ENCODE data around the gene MYLK2.

The MYLK2 gene

GRCh38 chr20:31819083-31819784 is at the start of gene MYLK2:
TSS of gene MYLK2 (plus strand) at chr20:31819356. CDS start at chr20:31819581, 225 bp downstream.
- H3K4me1 ChIP-seq (ENCODE audit: control insufficient read depth, insufficient read depth, low read length), result no peaks in the 10 kb centered on the region; the same call in 1 of the 2 replicates
- H3K27me3 ChIP-seq (ENCODE audit: control insufficient read depth, insufficient read depth, low read length), result no peaks in the 10 kb centered on the region
- H3K4me3 ChIP-seq (ENCODE audit: low read length), result no peak within 1 kb of the TSS
- no CpG with 5 or more reads among the region's 16 CpGs for WGBS (ENCODE audit: insufficient coverage, insufficient read length)
- H3K9me3 ChIP-seq (ENCODE audit: control insufficient read depth, insufficient read depth, low read length), result no peaks in the 10 kb centered on the region
- no peak for DNase-seq (ENCODE audit: low read depth, low spot score)
- H3K36me3 ChIP-seq (ENCODE audit: control insufficient read depth, insufficient read depth, low read length), result no peaks in the 10 kb centered on the region
- H3K27ac ChIP-seq (ENCODE audit: low read length), result no peak within 1 kb of the TSS

GRCh38 chr20:31769681-31770080 is 49.5 kb upstream of the MYLK2 start:
- no CpG with 5 or more reads among the region's 5 CpGs for WGBS (ENCODE audit: insufficient coverage, insufficient read length)
- Histone ChIP-seq H3K9me3 (ENCODE audit: control insufficient read depth, insufficient read depth, low read length) (no peaks in the 10 kb centered on the region), H3K36me3 (ENCODE audit: control insufficient read depth, insufficient read depth, low read length) (peaks cover 12% of the 10 kb centered on the region; the same call in 1 of the 2 replicates), H3K27ac (ENCODE audit: low read length) (no peak overlapping the region), H3K4me1 (ENCODE audit: control insufficient read depth, insufficient read depth, low read length) (no peaks in the 10 kb centered on the region), H3K27me3 (ENCODE audit: control insufficient read depth, insufficient read depth, low read length) (no peaks in the 10 kb centered on the region), H3K4me3 (ENCODE audit: low read length) (no peak overlapping the region)
- no peak for DNase-seq (ENCODE audit: low read depth, low spot score)

GRCh38 chr20:31770243-31770642 is 48.9 kb upstream of the MYLK2 start:
- H3K9me3 ChIP-seq (ENCODE audit: control insufficient read depth, insufficient read depth, low read length), result no peaks in the 10 kb centered on the region
- peaks cover 10% of the 10 kb centered on the region; the same call in 1 of the 2 replicates for H3K36me3 ChIP-seq (ENCODE audit: control insufficient read depth, insufficient read depth, low read length)
- WGBS (ENCODE audit: insufficient coverage, insufficient read length), result no CpG with 5 or more reads among the region's 1 CpG

GRCh38 chr20:31774408-31774807 is 44.7 kb upstream of the MYLK2 start:
- no peak for DNase-seq (ENCODE audit: low read depth, low spot score)
- Histone ChIP-seq H3K27me3 (ENCODE audit: control insufficient read depth, insufficient read depth, low read length) (no peaks in the 10 kb centered on the region), H3K4me1 (ENCODE audit: control insufficient read depth, insufficient read depth, low read length) (no peaks in the 10 kb centered on the region), H3K27ac (ENCODE audit: low read length) (no peak overlapping the region), H3K36me3 (ENCODE audit: control insufficient read depth, insufficient read depth, low read length) (peaks cover 11% of the 10 kb centered on the region), H3K9me3 (ENCODE audit: control insufficient read depth, insufficient read depth, low read length) (no peaks in the 10 kb centered on the region), H3K4me3 (ENCODE audit: low read length) (no peak overlapping the region)
- WGBS (ENCODE audit: insufficient coverage, insufficient read length), result no CpG with 5 or more reads among the region's 1 CpG

More at GRCh38 chr20:31770243-31770642, 48.9 kb upstream of the MYLK2 start:
- Histone ChIP-seq H3K27me3 (ENCODE audit: control insufficient read depth, insufficient read depth, low read length) (no peaks in the 10 kb centered on the region), H3K4me1 (ENCODE audit: control insufficient read depth, insufficient read depth, low read length) (no peaks in the 10 kb centered on the region), H3K27ac (ENCODE audit: low read length) (no peak overlapping the region), H3K4me3 (ENCODE audit: low read length) (no peak overlapping the region)
- DNase-seq (ENCODE audit: low read depth, low spot score), result no peak

- H3K4me1 ChIP-seq (ENCODE audit: control insufficient read depth, insufficient read depth, low read length), result no peaks in the 10 kb centered on the region
- no peak for DNase-seq (ENCODE audit: low read depth, low spot score)
- H3K4me3 ChIP-seq (ENCODE audit: low read length), result no peak overlapping the region
- H3K36me3 ChIP-seq (ENCODE audit: control insufficient read depth, insufficient read depth, low read length), result peaks cover 10% of the 10 kb centered on the region
- no peak overlapping the region for H3K27ac ChIP-seq (ENCODE audit: low read length)
- no peaks in the 10 kb centered on the region for H3K9me3 ChIP-seq (ENCODE audit: control insufficient read depth, insufficient read depth, low read length)
- WGBS (ENCODE audit: insufficient coverage, insufficient read length), result no CpG with 5 or more reads among the region's 2 CpGs
- no peaks in the 10 kb centered on the region for H3K27me3 ChIP-seq (ENCODE audit: control insufficient read depth, insufficient read depth, low read length)
These were observed 38.3 kb upstream of the MYLK2 start for GRCh38 chr20:31780839-31781238.

GRCh38 chr20:31781945-31782344 is 37.2 kb upstream of the MYLK2 start:
- Histone ChIP-seq H3K27me3 (ENCODE audit: control insufficient read depth, insufficient read depth, low read length) (no peaks in the 10 kb centered on the region), H3K36me3 (ENCODE audit: control insufficient read depth, insufficient read depth, low read length) (peaks cover 9% of the 10 kb centered on the region; the same call in 1 of the 2 replicates), H3K4me1 (ENCODE audit: control insufficient read depth, insufficient read depth, low read length) (no peaks in the 10 kb centered on the region), H3K27ac (ENCODE audit: low read length) (no peak overlapping the region), H3K4me3 (ENCODE audit: low read length) (no peak overlapping the region), H3K9me3 (ENCODE audit: control insufficient read depth, insufficient read depth, low read length) (no peaks in the 10 kb centered on the region)
- no CpG with 5 or more reads among the region's 4 CpGs for WGBS (ENCODE audit: insufficient coverage, insufficient read length)
- DNase-seq (ENCODE audit: low read depth, low spot score), result no peak

GRCh38 chr20:31784354-31785044 is 34.7 kb upstream of the MYLK2 start:
- no peak for DNase-seq (ENCODE audit: low read depth, low spot score)
- Histone ChIP-seq H3K36me3 (ENCODE audit: control insufficient read depth, insufficient read depth, low read length) (peaks cover 15% of the 10 kb centered on the region; the same call in 1 of the 2 replicates), H3K27me3 (ENCODE audit: control insufficient read depth, insufficient read depth, low read length) (no peaks in the 10 kb centered on the region), H3K4me1 (ENCODE audit: control insufficient read depth, insufficient read depth, low read length) (0 out of 2 replicates have a peak, but pooled peaks cover 1% of the 10 kb centered on the region), H3K27ac (ENCODE audit: low read length) (no peak overlapping the region), H3K9me3 (ENCODE audit: control insufficient read depth, insufficient read depth, low read length) (no peaks in the 10 kb centered on the region), H3K4me3 (ENCODE audit: low read length) (no peak overlapping the region)
- no CpG with 5 or more reads among the region's 7 CpGs for WGBS (ENCODE audit: insufficient coverage, insufficient read length)

- no CpG with 5 or more reads among the region's 3 CpGs for WGBS (ENCODE audit: insufficient coverage, insufficient read length)
- Histone ChIP-seq H3K4me3 (ENCODE audit: low read length) (no peak overlapping the region), H3K36me3 (ENCODE audit: control insufficient read depth, insufficient read depth, low read length) (peaks cover 13% of the 10 kb centered on the region; the same call in 1 of the 2 replicates), H3K9me3 (ENCODE audit: control insufficient read depth, insufficient read depth, low read length) (no peaks in the 10 kb centered on the region), H3K27ac (ENCODE audit: low read length) (no peak overlapping the region), H3K4me1 (ENCODE audit: control insufficient read depth, insufficient read depth, low read length) (0 out of 2 replicates have a peak, but pooled peaks cover 1% of the 10 kb centered on the region), H3K27me3 (ENCODE audit: control insufficient read depth, insufficient read depth, low read length) (no peaks in the 10 kb centered on the region)
- DNase-seq (ENCODE audit: low read depth, low spot score), result no peak
These were observed 34.1 kb upstream of the MYLK2 start for GRCh38 chr20:31785089-31785488.

- Histone ChIP-seq H3K4me3 (ENCODE audit: low read length) (no peak overlapping the region), H3K36me3 (ENCODE audit: control insufficient read depth, insufficient read depth, low read length) (peaks cover 11% of the 10 kb centered on the region; the same call in 1 of the 2 replicates), H3K4me1 (ENCODE audit: control insufficient read depth, insufficient read depth, low read length) (0 out of 2 replicates have a peak, but pooled peaks cover 1% of the 10 kb centered on the region), H3K9me3 (ENCODE audit: control insufficient read depth, insufficient read depth, low read length) (no peaks in the 10 kb centered on the region), H3K27me3 (ENCODE audit: control insufficient read depth, insufficient read depth, low read length) (no peaks in the 10 kb centered on the region), H3K27ac (ENCODE audit: low read length) (no peak overlapping the region)
- DNase-seq (ENCODE audit: low read depth, low spot score), result no peak
- no CpG with 5 or more reads among the region's 3 CpGs for WGBS (ENCODE audit: insufficient coverage, insufficient read length)
These were observed 30.6 kb upstream of the MYLK2 start for GRCh38 chr20:31788578-31788977.

GRCh38 chr20:31790401-31790800 is 28.8 kb upstream of the MYLK2 start:
- Histone ChIP-seq H3K27me3 (ENCODE audit: control insufficient read depth, insufficient read depth, low read length) (no peaks in the 10 kb centered on the region), H3K9me3 (ENCODE audit: control insufficient read depth, insufficient read depth, low read length) (no peaks in the 10 kb centered on the region), H3K4me1 (ENCODE audit: control insufficient read depth, insufficient read depth, low read length) (0 out of 2 replicates have a peak, but pooled peaks cover 1% of the 10 kb centered on the region), H3K4me3 (ENCODE audit: low read length) (no peak overlapping the region), H3K36me3 (ENCODE audit: control insufficient read depth, insufficient read depth, low read length) (peaks cover 11% of the 10 kb centered on the region; the same call in 1 of the 2 replicates), H3K27ac (ENCODE audit: low read length) (no peak overlapping the region)
- DNase-seq (ENCODE audit: low read depth, low spot score), result no peak
- WGBS (ENCODE audit: insufficient coverage, insufficient read length), result no CpG with 5 or more reads among the region's 3 CpGs
